NCI-H446 treated with DMSO at 0.1 percent for 48 hours (cell line): ENCODE measurements around the gene LRPAP1.
"Not testable (repeated sequence)": the region's sequence is repeated elsewhere in the genome, so short reads cannot be mapped to it uniquely, and the experiment has no call there.

Source experiments
- DNase-seq: peaks from one replicate; lab custom pipeline; 2025; lab: John Stamatoyannopoulos, UW

Gene LRPAP1

DNA sequence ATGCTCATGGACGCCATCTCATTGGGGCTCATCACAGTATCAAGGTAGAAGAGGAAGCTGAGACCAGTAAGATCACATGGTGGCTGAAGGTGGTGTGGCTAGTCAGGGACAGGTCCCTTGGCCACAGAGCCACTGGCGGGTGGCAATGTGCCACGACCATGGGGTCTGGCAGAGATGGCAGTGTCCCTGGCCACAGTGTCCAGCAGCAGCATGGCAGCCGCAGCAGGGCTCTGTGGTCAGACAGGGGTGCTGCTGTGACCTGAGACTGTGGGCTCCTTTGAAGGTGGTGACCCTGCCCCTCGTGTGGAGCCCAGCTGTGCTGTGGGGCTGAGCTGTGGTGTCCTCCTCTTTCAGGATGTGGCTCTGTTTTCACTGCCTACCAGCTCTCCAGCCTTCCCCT is 71.3 kb downstream of the LRPAP1 start:
- no peak for DNase-seq

DNA sequence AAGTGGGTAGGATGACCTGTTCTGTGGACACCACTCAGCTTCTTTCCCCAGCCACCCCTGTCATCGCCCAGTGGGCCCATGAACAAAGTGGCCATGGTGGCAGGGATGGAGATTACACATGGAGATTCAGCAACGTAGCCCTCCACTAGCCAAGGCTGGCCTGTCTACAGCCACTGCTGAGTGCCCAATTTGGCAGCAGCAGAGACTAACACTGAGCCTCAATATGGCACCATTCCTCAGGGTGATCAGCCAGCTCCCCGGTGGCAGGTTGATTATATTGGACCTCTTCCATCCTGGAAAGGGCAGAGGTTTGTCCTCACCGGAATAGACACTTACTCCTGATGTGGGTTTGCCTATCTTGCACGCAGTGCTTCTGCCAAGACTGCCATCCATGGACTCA is 73.1 kb downstream of the LRPAP1 start:
- DNase-seq, result not testable (repeated sequence)

GRCh38 chr4:3458371-3458770 is 73.9 kb downstream of the LRPAP1 start:
- no peak for DNase-seq

GRCh38 chr4:3455596-3455995 is 76.6 kb downstream of the LRPAP1 start:
- DNase-seq, result not testable (repeated sequence)
